B cell (primary cell): ENCODE measurements around the gene TBC1D1.

ENCODE experiments used
- EZH2 ChIP-seq: IDR thresholded peaks from 2 replicates; pipeline ENCODE4 v1.6.1; 2012; ENCODE audit warnings: borderline replicate concordance, low read depth, mild to moderate bottlenecking, moderate library complexity, low read length; ENCODE audit not compliant: insufficient read depth, poor library complexity, severe bottlenecking
- TF ChIP-seq, protein P1 (sequence below): fragments of 200-600 bp; IDR thresholded peaks from one replicate; pipeline ENCODE4 v1.8.0; 2022; ENCODE audit warnings: antibody characterized with exemption, mild to moderate bottlenecking

DNA sequence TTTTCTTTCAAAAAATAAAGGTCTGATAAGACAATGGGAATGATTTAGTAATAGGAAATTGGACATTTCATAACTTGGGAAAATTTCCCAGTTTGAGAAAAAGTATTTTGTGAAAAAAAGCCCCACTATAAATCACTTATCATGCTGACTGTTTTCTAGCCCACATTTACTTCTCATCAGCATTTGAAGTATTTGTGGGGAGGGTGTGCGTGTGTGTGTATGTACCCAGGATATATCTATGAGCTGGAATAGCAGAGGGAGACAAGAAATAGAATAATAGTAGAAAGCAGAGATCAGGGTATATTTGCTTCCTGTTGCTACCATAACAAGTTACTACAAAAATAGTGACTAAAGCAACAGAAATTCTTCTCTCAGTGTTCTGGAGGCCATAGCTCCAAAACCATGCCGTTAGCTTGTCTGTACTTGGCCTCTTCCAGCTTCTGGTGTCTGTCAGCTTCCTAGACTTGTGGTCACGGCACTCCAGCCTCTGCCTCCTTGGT, 209.1 kb downstream of the TBC1D1 start:
- TF ChIP-seq, protein P1, sequence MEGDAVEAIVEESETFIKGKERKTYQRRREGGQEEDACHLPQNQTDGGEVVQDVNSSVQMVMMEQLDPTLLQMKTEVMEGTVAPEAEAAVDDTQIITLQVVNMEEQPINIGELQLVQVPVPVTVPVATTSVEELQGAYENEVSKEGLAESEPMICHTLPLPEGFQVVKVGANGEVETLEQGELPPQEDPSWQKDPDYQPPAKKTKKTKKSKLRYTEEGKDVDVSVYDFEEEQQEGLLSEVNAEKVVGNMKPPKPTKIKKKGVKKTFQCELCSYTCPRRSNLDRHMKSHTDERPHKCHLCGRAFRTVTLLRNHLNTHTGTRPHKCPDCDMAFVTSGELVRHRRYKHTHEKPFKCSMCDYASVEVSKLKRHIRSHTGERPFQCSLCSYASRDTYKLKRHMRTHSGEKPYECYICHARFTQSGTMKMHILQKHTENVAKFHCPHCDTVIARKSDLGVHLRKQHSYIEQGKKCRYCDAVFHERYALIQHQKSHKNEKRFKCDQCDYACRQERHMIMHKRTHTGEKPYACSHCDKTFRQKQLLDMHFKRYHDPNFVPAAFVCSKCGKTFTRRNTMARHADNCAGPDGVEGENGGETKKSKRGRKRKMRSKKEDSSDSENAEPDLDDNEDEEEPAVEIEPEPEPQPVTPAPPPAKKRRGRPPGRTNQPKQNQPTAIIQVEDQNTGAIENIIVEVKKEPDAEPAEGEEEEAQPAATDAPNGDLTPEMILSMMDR: no peak
- no peak for TF ChIP-seq EZH2
